PC-3 (cell line): ENCODE results near the gene FHL3. TPM values are rescaled to one million over a fixed set of nuclear protein-coding genes. Genes with fewer than 3 reads are reported as not detected.
A peak's percentile ranks its signal among the peaks of the same experiment; 100 is the strongest.

Source experiments
- ATAC-seq: fragments of 200-7000 bp; cut with Tn5 transposase; 2 replicates; pipeline ENCODE4 v1.9.1; 2020; ENCODE audit warnings: mild to moderate bottlenecking, moderate library complexity
- BruUV-seq: library from RNA; stranded (reverse); fragments of 400-500 nt; replicated peaks from 2 replicates; lab custom pipeline; 2021; lab: Mats Ljungman, UMichigan
- CTCF ChIA-PET: fragments of 300-600 bp; sonication (Branson Sonifier 250); formaldehyde crosslinking; loops from one replicate; lab custom pipeline; 2022; ENCODE audit warnings: antibody characterized with exemption; lab: Charles Lee
- POLR2A ChIA-PET: fragments of 300-600 bp; sonication (Branson Sonifier 250); formaldehyde crosslinking; loops from one replicate; lab custom pipeline; 2022; ENCODE audit warnings: antibody characterized with exemption; ENCODE audit not compliant: unreplicated experiment; lab: Charles Lee
- DNase-seq: peaks from one replicate; pipeline ENCODE4 v3.0.0-alpha.2; 2015
- H2AFZ ChIP-seq: fragments of 300-600 bp; sonication (generic); 2 replicates; pipeline ENCODE4 v1.6.0; 2016; ENCODE audit warnings: antibody characterized with exemption, low read length
- H3F3A ChIP-seq: fragments of 300-600 bp; sonication (generic); one replicate; pipeline ENCODE4 v1.6.0; 2017; ENCODE audit warnings: antibody characterized with exemption, low read length, control low read depth, mild to moderate bottlenecking; ENCODE audit not compliant: unreplicated experiment
- H3K27ac ChIP-seq: fragments of 300-600 bp; sonication (generic); 2 replicates; pipeline ENCODE4 v1.5.1; 2016; ENCODE audit warnings: mild to moderate bottlenecking, low read length
- H3K27me3 ChIP-seq: fragments of 300-600 bp; sonication (generic); 2 replicates; pipeline ENCODE4 v1.6.1; 2016; ENCODE audit warnings: low read length, mixed read lengths
- H3K36me3 ChIP-seq: fragments of 300-600 bp; sonication (generic); 2 replicates; pipeline ENCODE4 v1.6.1; 2016; ENCODE audit warnings: low read depth, mixed run types, low read length, mixed read lengths
- H3K4me1 ChIP-seq: fragments of 300-600 bp; sonication (generic); 2 replicates; pipeline ENCODE4 v1.5.1; 2016; ENCODE audit warnings: low read length; ENCODE audit not compliant: insufficient read depth
- H3K4me2 ChIP-seq: fragments of 300-600 bp; sonication (generic); 2 replicates; pipeline ENCODE4 v1.6.0; 2016; ENCODE audit warnings: low read length
- H3K4me3 ChIP-seq: fragments of 300-600 bp; sonication (generic); 2 replicates; pipeline ENCODE4 v1.5.1; 2016; ENCODE audit warnings: mild to moderate bottlenecking, low read length, mixed read lengths
- H3K79me2 ChIP-seq: fragments of 300-600 bp; sonication (generic); 2 replicates; pipeline ENCODE4 v1.6.1; 2017; ENCODE audit warnings: low read length, mixed read lengths
- H3K9ac ChIP-seq: fragments of 300-600 bp; sonication (generic); 2 replicates; pipeline ENCODE4 v1.6.0; 2016; ENCODE audit warnings: mild to moderate bottlenecking, low read length
- H3K9me2 ChIP-seq: fragments of 300-600 bp; sonication (generic); replicated peaks from 2 replicates; pipeline ENCODE4 v1.6.1; 2016; ENCODE audit warnings: mixed run types, low read length, mixed read lengths
- H3K9me3 ChIP-seq: fragments of 300-600 bp; sonication (generic); 2 replicates; pipeline ENCODE4 v1.6.1; 2016; ENCODE audit warnings: low read length, mixed read lengths
- H4K20me1 ChIP-seq: fragments of 300-600 bp; sonication (generic); 2 replicates; pipeline ENCODE4 v1.6.1; 2016; ENCODE audit warnings: low read length, mixed read lengths
- EZH2 ChIP-seq: fragments of 300-600 bp; sonication (generic); IDR thresholded peaks from one replicate; pipeline ENCODE4 v1.6.1; 2017; ENCODE audit warnings: antibody characterized with exemption, mild to moderate bottlenecking, low read length; ENCODE audit not compliant: unreplicated experiment
- EZH2phosphoT487 ChIP-seq: fragments of 300-600 bp; sonication (generic); IDR thresholded peaks from 2 replicates; pipeline ENCODE4 v1.6.1; 2018; ENCODE audit warnings: mild to moderate bottlenecking, antibody characterized with exemption, low read length, borderline replicate concordance
- intact Hi-C: fragments of 100-400 bp; cut with micrococcal nuclease; formaldehyde crosslinking; loops from 2 replicates; pipeline ENCODE4 v1.9.0; 2023
- total RNA-seq: library from RNA; depleted of rRNA; stranded (reverse); fragments of >200 nt; gene quantifications from 2 replicates; pipeline ENCODE4 v1.2.3, GENCODE V29; 2014
- TF ChIP-seq, protein P1 (sequence below): fragments of 300-600 bp; sonication (generic); conservative IDR thresholded peaks from 2 replicates; pipeline ENCODE4 v1.5.1; 2017; ENCODE audit warnings: antibody characterized with exemption, low read depth, mild to moderate bottlenecking, low read length

Gene FHL3
- total RNA-seq, 1 experiment from 2014 or later = 6.3 TPM

DNA sequence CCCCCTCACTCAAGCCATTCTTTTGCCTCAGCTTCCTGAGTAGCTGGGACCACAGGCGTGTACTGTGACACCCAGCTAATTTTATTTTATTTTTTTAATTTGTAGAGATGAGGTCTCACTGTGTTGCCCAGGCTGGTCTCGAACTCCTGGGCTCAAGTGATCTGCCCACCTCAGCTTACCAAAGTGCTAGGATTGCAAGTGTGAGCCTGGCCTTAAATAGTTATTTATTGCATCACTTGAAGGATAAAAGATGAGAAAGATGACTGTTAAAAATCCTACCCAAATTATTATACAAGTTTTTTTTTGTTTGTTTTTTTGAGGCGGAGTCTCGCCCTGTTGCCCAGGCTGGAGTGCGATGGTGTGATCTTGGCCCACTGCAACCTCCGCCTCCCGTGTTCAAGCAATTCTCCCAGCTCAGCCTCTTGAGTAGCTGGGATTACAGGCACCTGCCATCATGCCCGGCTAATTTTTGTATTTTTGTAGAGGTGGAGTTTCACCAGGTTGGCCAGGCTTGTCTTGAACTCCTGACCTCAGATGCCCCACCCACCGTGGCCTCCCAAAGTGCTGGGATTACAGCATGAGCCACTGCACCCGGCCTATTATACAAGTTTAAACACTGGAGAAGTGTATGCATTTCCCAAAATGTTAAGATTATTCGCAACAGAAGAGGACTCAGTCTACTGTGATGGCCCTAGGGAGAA, 9.6 kb upstream of the FHL3 start:
- Histone ChIP-seq H3K4me3 (no peak overlapping the region), H3F3A (no peaks in the 10 kb centered on the region), H2AFZ (no peak overlapping the region), H3K9ac (no peak overlapping the region), H3K4me1 (peaks cover 6% of the 10 kb centered on the region), H3K9me2 (no peaks in the 10 kb centered on the region), H4K20me1 (0 out of 2 replicates have a peak, but pooled peaks cover 4% of the 10 kb centered on the region), H3K27me3 (no peaks in the 10 kb centered on the region), H3K27ac (no peak overlapping the region), H3K9me3 (no peaks in the 10 kb centered on the region), H3K36me3 (peaks cover 44% of the 10 kb centered on the region), H3K4me2 (peak overlapping the region; percentile 86), H3K79me2 (peaks cover 48% of the 10 kb centered on the region)
- no peak for DNase-seq
- POLR2A ChIA-PET = no interaction called here
- TF ChIP-seq EZH2 (no peak), EZH2phosphoT487 (no peak)
- TF ChIP-seq, protein P1, sequence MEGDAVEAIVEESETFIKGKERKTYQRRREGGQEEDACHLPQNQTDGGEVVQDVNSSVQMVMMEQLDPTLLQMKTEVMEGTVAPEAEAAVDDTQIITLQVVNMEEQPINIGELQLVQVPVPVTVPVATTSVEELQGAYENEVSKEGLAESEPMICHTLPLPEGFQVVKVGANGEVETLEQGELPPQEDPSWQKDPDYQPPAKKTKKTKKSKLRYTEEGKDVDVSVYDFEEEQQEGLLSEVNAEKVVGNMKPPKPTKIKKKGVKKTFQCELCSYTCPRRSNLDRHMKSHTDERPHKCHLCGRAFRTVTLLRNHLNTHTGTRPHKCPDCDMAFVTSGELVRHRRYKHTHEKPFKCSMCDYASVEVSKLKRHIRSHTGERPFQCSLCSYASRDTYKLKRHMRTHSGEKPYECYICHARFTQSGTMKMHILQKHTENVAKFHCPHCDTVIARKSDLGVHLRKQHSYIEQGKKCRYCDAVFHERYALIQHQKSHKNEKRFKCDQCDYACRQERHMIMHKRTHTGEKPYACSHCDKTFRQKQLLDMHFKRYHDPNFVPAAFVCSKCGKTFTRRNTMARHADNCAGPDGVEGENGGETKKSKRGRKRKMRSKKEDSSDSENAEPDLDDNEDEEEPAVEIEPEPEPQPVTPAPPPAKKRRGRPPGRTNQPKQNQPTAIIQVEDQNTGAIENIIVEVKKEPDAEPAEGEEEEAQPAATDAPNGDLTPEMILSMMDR = no peak
- BruUV-seq = no TSS peak
- ATAC-seq = no peak
- CTCF ChIA-PET = no interaction called here
- intact Hi-C loops = no loop called here

DNA sequence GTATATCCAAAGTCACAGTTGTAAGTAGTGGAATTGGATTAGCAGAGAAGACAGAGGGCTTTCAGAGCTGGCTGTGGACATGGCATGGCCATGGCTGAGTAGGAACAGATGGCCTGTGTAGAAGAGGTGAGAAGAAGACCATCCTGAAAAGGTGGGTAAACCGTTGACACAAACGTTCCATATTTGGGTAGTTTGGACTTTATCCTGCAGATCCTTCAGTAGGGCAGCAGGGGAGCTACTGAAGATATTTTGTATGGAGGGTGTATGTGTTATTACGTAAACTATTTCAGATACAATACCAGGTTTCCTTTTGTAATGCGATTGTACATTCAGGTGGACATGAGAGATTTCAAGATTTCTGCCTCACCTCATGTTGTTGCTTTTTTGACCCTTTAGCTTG, 8.9 kb upstream of the FHL3 start:
- BruUV-seq = no TSS peak
- Histone ChIP-seq H3K4me3 (peak overlapping the region; percentile 90), H3K9me3 (no peaks in the 10 kb centered on the region), H2AFZ (no peak overlapping the region), H3K79me2 (peaks cover 48% of the 10 kb centered on the region), H3K27ac (no peak overlapping the region), H3F3A (no peaks in the 10 kb centered on the region), H3K9me2 (no peaks in the 10 kb centered on the region), H3K36me3 (peaks cover 39% of the 10 kb centered on the region), H3K27me3 (no peaks in the 10 kb centered on the region), H3K4me2 (peak overlapping the region; percentile 86), H3K9ac (no peak overlapping the region), H4K20me1 (0 out of 2 replicates have a peak, but pooled peaks cover 4% of the 10 kb centered on the region), H3K4me1 (peaks cover 6% of the 10 kb centered on the region)
- ATAC-seq (no peak), DNase-seq (no peak)
- no peak for TF ChIP-seq EZH2phosphoT487
- TF ChIP-seq, protein P1 = no peak; the same call in 1 of the 2 replicates
- TF ChIP-seq EZH2 = no peak
- CTCF ChIA-PET = no interaction called here
- intact Hi-C loops = no loop called here
- POLR2A ChIA-PET = no interaction called here

DNA sequence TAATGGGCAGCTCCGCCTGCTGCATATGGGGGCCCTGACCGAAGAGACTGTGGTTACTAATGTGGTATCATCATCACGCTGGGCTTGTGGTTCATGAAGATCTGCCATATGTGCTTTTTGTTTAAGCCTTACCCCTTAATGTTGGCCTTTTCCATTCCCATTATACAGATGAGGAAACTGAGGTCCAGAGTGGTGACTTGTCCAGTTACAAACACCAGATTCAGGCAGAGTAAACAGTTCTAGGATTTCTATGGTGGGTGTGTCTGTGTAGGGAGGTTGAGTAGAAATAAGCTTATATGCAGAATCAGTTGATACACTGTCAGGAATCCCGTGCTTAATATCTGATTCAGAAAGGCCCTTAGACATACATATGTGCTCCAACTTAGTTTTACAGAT, 7.9 kb upstream of the FHL3 start:
- no peaks in the 10 kb centered on the region for H3K9me3 ChIP-seq
- no peak for TF ChIP-seq EZH2phosphoT487
- TF ChIP-seq EZH2 = no peak
- TF ChIP-seq, protein P1 = no peak
- peaks cover 48% of the 10 kb centered on the region for H3K79me2 ChIP-seq
- ChIA-PET POLR2A (no interaction called here), CTCF (no interaction called here)
- H2AFZ ChIP-seq = peak overlapping the region; percentile 80
- H4K20me1 ChIP-seq = 0 out of 2 replicates have a peak, but pooled peaks cover 4% of the 10 kb centered on the region
- H3K4me1 ChIP-seq = peaks cover 6% of the 10 kb centered on the region
- H3K27ac ChIP-seq = peak overlapping the region; percentile 76
- H3K4me3 ChIP-seq = peak overlapping the region; percentile 90
- peak overlapping the region; percentile 86 for H3K4me2 ChIP-seq
- no peaks in the 10 kb centered on the region for H3K27me3 ChIP-seq
- ATAC-seq = no peak
- BruUV-seq = TSS peak; percentile 68
- peak overlapping the region; percentile 95 for H3K9ac ChIP-seq
- no peaks in the 10 kb centered on the region for H3K9me2 ChIP-seq
- peaks cover 30% of the 10 kb centered on the region for H3K36me3 ChIP-seq
- intact Hi-C loops = no loop called here
- no peaks in the 10 kb centered on the region for H3F3A ChIP-seq
- DNase-seq = no peak
